Neural progenitor cell (in vitro differentiated cells): ENCODE results near the gene TLK2. TPM values are rescaled to one million over a fixed set of nuclear protein-coding genes. Genes with fewer than 3 reads are reported as not detected.

Source experiments
- DNase-seq: peaks from one replicate; pipeline ENCODE4 v3.0.0-alpha.2; 2016; ENCODE audit warnings: low spot score
- H2AFZ ChIP-seq: fragments of 200-600 bp; sonication (generic); replicated peaks from 2 replicates; pipeline ENCODE4 v1.6.1; 2016; ENCODE audit warnings: antibody characterized with exemption
- H3F3A ChIP-seq: fragments of 200-600 bp; sonication (generic); 2 replicates; pipeline ENCODE4 v1.6.1; 2016; ENCODE audit warnings: antibody characterized with exemption, low read depth
- H3K27ac ChIP-seq: fragments of 200-600 bp; sonication (generic); 2 replicates; pipeline ENCODE4 v1.5.1; 2016; ENCODE audit warnings: mild to moderate bottlenecking
- H3K27me3 ChIP-seq: fragments of 200-600 bp; sonication (generic); 2 replicates; pipeline ENCODE4 v1.6.1; 2016; ENCODE audit warnings: mild to moderate bottlenecking, moderate library complexity
- H3K36me3 ChIP-seq: fragments of 200-600 bp; sonication (generic); 2 replicates; pipeline ENCODE4 v1.5.1; 2016
- H3K4me1 ChIP-seq: fragments of 200-600 bp; sonication (generic); 2 replicates; pipeline ENCODE4 v1.6.1; 2016; ENCODE audit warnings: mixed run types
- H3K4me2 ChIP-seq: fragments of 200-600 bp; sonication (generic); 2 replicates; pipeline ENCODE4 v1.6.1; 2016
- H3K4me3 ChIP-seq: fragments of 200-600 bp; sonication (generic); 2 replicates; pipeline ENCODE4 v1.5.1; 2016
- H3K79me2 ChIP-seq: fragments of 200-600 bp; sonication (generic); 2 replicates; pipeline ENCODE4 v1.6.1; 2016; ENCODE audit warnings: low read depth
- H3K9ac ChIP-seq: fragments of 200-600 bp; sonication (generic); 2 replicates; pipeline ENCODE4 v1.6.1; 2016
- H3K9me3 ChIP-seq: fragments of 200-600 bp; sonication (generic); 2 replicates; pipeline ENCODE4 v1.5.1; 2016; ENCODE audit warnings: low read depth
- H4K20me1 ChIP-seq: fragments of 200-600 bp; sonication (generic); 2 replicates; pipeline ENCODE4 v1.6.1; 2016; ENCODE audit warnings: low read depth
- H3K27ac Mint-ChIP-seq: 3 replicates; pipeline ENCODE4 v1.8.0; 2021; ENCODE audit warnings: mixed read lengths
- H3K27me3 Mint-ChIP-seq: 2 replicates; pipeline ENCODE4 v1.8.0; 2022; ENCODE audit warnings: low read depth, mild to moderate bottlenecking, inconsistent platforms, moderate library complexity, mixed read lengths; ENCODE audit not compliant: insufficient read depth
- H3K36me3 Mint-ChIP-seq: 3 replicates; pipeline ENCODE4 v1.8.0; 2021; ENCODE audit warnings: mixed read lengths
- H3K4me1 Mint-ChIP-seq: 3 replicates; pipeline ENCODE4 v1.8.0; 2021; ENCODE audit warnings: mixed read lengths
- H3K4me3 Mint-ChIP-seq: 3 replicates; pipeline ENCODE4 v1.8.0; 2021; ENCODE audit warnings: mild to moderate bottlenecking, moderate library complexity, mixed read lengths
- H3K9me3 Mint-ChIP-seq: 3 replicates; pipeline ENCODE4 v1.8.0; 2020; ENCODE audit warnings: mixed read lengths
- EZH2 ChIP-seq: fragments of 200-600 bp; sonication (generic); IDR thresholded peaks from 2 replicates; pipeline ENCODE4 v1.6.1; 2017; ENCODE audit warnings: antibody characterized with exemption, mild to moderate bottlenecking, moderate library complexity
- EZH2phosphoT487 ChIP-seq: fragments of 200-600 bp; sonication (generic); IDR thresholded peaks from 2 replicates; pipeline ENCODE4 v1.6.1; 2017; ENCODE audit warnings: antibody characterized with exemption
- total RNA-seq: library from RNA; depleted of rRNA; stranded (reverse); fragments of >200 nt; gene quantifications from 2 replicates; pipeline ENCODE4 v1.2.3, GENCODE V29; 2015; ENCODE audit warnings: low replicate concordance
- TF ChIP-seq, protein P1 (sequence below): fragments of 200-600 bp; sonication (generic); IDR thresholded peaks from 2 replicates; pipeline ENCODE4 v1.5.1; 2017; ENCODE audit warnings: antibody characterized with exemption, mild to moderate bottlenecking

TLK2 gene
- total RNA-seq, 1 donor from 2014 or later: 89.9 TPM

DNA sequence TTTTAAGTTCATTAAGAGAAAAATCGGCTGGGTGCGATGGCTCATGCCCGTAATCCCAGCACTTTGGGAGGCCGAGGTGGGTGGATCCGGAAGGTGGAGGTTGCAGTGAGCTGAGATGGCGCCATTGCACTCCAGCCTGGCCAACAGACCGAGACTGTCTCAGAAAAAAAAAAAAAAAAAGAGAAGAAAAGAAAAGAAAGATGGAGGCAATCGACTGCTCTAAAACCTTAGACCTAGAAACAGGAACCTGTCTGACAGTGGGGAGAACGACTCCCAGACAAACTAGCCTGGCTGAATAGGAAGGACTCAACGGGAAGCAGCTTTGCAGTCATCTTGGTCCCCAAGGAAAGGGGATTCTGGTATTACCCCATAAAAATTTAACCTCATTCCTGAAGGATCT lies 162.5 kb downstream of the TLK2 start:
- peaks cover 15% of the 10 kb centered on the region for H3K4me1 Mint-ChIP-seq
- Histone ChIP-seq H3K4me2 (no peak overlapping the region), H3K36me3 (no peaks in the 10 kb centered on the region), H4K20me1 (no peaks in the 10 kb centered on the region), H3K27me3 (no peaks in the 10 kb centered on the region), H3F3A (peaks cover 18% of the 10 kb centered on the region), H3K9ac (no peak overlapping the region), H3K27ac (no peak overlapping the region), H3K4me3 (no peak overlapping the region), H3K4me1 (peaks cover 8% of the 10 kb centered on the region), H3K9me3 (no peaks in the 10 kb centered on the region), H3K79me2 (no peaks in the 10 kb centered on the region), H2AFZ (no peak overlapping the region)
- TF ChIP-seq EZH2phosphoT487 (no peak), EZH2 (no peak)
- TF ChIP-seq, protein P1, sequence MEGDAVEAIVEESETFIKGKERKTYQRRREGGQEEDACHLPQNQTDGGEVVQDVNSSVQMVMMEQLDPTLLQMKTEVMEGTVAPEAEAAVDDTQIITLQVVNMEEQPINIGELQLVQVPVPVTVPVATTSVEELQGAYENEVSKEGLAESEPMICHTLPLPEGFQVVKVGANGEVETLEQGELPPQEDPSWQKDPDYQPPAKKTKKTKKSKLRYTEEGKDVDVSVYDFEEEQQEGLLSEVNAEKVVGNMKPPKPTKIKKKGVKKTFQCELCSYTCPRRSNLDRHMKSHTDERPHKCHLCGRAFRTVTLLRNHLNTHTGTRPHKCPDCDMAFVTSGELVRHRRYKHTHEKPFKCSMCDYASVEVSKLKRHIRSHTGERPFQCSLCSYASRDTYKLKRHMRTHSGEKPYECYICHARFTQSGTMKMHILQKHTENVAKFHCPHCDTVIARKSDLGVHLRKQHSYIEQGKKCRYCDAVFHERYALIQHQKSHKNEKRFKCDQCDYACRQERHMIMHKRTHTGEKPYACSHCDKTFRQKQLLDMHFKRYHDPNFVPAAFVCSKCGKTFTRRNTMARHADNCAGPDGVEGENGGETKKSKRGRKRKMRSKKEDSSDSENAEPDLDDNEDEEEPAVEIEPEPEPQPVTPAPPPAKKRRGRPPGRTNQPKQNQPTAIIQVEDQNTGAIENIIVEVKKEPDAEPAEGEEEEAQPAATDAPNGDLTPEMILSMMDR: no peak
- no peak overlapping the region for H3K27ac Mint-ChIP-seq
- no peak for DNase-seq
- no peak overlapping the region for H3K4me3 Mint-ChIP-seq
- H3K9me3 Mint-ChIP-seq: no peaks in the 10 kb centered on the region
- peaks cover 2% of the 10 kb centered on the region for H3K36me3 Mint-ChIP-seq
- peaks cover 10% of the 10 kb centered on the region for H3K27me3 Mint-ChIP-seq

DNA sequence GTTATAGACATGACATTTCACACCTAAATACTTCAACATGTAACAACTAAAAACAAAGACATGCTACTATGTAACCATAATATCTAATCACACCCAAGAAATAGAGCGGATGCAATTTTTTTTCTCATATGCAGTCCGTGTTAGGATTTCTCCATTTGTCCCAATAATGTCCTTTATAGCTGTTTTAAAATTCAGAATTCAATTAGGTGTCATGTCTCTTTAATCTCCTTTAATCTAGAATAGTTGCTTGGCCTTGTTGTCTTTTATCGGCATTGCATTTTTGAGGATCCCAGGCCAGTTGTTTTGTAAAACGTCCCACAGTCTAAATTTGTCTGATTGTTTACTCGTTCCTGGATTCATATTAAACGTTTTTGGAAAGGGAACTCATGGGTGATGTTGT lies 163.3 kb downstream of the TLK2 start:
- Mint-ChIP-seq H3K27me3 (peaks cover 12% of the 10 kb centered on the region), H3K4me3 (no peak overlapping the region), H3K36me3 (peaks cover 2% of the 10 kb centered on the region), H3K27ac (no peak overlapping the region), H3K4me1 (peaks cover 15% of the 10 kb centered on the region), H3K9me3 (no peaks in the 10 kb centered on the region)
- Histone ChIP-seq H3K9me3 (no peaks in the 10 kb centered on the region), H3K9ac (no peak overlapping the region), H3K27ac (no peak overlapping the region), H2AFZ (no peak overlapping the region), H4K20me1 (no peaks in the 10 kb centered on the region), H3K79me2 (no peaks in the 10 kb centered on the region), H3K4me2 (no peak overlapping the region), H3K27me3 (no peaks in the 10 kb centered on the region), H3K4me3 (no peak overlapping the region), H3K4me1 (peaks cover 8% of the 10 kb centered on the region), H3K36me3 (no peaks in the 10 kb centered on the region), H3F3A (peaks cover 18% of the 10 kb centered on the region)
- TF ChIP-seq EZH2phosphoT487: no peak
- TF ChIP-seq, protein P1: no peak
- TF ChIP-seq EZH2: no peak
- no peak for DNase-seq

DNA sequence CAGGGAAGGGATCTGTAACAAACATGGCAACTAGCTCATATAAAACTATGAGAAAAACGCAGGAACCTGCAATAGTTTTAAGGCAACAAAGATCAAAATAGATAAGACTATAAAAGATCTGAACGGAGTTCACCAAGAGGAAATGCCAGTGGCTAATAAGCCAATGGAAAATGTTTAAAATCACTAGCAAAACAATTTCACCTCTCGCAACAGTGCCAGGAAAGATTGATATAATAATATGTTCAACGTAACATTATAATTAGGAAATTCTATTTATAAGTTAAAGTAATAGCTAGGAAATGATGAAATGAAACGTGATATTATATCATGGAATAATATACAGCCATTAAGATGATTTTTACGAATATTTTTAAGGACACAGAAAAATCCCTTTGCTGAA lies 164.9 kb downstream of the TLK2 start:
- Mint-ChIP-seq H3K27ac (no peak overlapping the region), H3K9me3 (no peaks in the 10 kb centered on the region), H3K27me3 (peaks cover 8% of the 10 kb centered on the region), H3K4me3 (no peak overlapping the region), H3K4me1 (peaks cover 17% of the 10 kb centered on the region), H3K36me3 (peaks cover 2% of the 10 kb centered on the region)
- no peaks in the 10 kb centered on the region for H3K36me3 ChIP-seq
- H3K4me3 ChIP-seq: no peak overlapping the region
- H3K27me3 ChIP-seq: no peaks in the 10 kb centered on the region
- H3K4me1 ChIP-seq: peaks cover 8% of the 10 kb centered on the region
- H3K79me2 ChIP-seq: no peaks in the 10 kb centered on the region
- peaks cover 18% of the 10 kb centered on the region for H3F3A ChIP-seq
- no peak overlapping the region for H3K27ac ChIP-seq
- no peaks in the 10 kb centered on the region for H3K9me3 ChIP-seq
- no peak overlapping the region for H3K9ac ChIP-seq
- no peak for DNase-seq
- no peaks in the 10 kb centered on the region for H4K20me1 ChIP-seq
- H3K4me2 ChIP-seq: no peak overlapping the region
- TF ChIP-seq EZH2phosphoT487: no peak
- TF ChIP-seq EZH2: no peak
- TF ChIP-seq, protein P1: no peak
- no peak overlapping the region for H2AFZ ChIP-seq
